HG03039 (cell line): ENCODE results near the gene TCAP.

Experiments used
- ATAC-seq: cut with Tn5 transposase; IDR thresholded peaks from one replicate; pipeline ENCODE4 v1.9.1; 2021; ENCODE audit warnings: mild to moderate bottlenecking, moderate library complexity; ENCODE audit not compliant: unreplicated experiment

The TCAP gene, protein sequence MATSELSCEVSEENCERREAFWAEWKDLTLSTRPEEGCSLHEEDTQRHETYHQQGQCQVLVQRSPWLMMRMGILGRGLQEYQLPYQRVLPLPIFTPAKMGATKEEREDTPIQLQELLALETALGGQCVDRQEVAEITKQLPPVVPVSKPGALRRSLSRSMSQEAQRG

DNA sequence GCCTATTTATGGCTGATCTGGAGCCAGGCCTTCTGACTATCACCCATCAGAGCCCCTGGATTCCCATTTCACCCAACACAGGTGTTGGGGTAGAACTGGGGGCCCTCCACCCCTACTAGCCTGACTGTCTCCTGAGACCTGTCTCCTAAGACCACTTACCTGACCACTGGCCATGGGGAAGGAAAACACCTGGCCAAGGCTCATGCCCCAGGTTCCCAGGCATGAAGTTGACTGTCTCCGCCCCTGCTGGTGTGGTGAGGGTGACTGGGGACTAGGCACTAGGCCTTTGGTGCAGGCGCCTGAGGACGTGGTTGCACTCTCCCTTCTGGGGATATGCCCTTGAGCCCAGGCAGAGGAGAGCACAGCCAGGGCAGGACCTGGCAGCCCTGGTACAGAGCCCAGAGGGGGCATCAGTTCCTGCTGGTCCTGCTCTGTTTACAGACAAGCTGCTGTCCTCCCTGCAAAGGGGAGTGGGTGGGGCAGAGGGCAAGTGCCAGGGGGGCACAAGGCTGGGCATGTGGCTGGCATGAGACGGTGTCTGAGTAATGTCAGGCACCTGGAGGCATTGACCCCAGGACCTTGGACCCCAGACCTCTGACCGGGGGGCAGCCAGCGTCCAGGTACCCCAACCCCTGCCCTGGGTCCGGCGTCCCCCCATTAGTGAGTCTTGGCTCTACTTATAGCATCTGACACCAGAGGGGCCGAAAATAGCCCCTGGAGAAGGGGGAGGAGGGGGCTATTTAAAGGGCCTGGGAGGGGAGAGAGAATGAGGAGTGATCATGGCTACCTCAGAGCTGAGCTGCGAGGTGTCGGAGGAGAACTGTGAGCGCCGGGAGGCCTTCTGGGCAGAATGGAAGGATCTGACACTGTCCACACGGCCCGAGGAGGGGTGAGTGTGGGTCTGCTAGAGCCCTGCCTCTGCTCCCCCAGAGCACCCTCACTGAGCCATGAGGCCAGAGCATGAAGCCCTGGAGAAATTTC is at the start of gene TCAP:
Gene TCAP, plus strand, starts transcription at position 769 of the 981 bp plus-strand sequence. Its CDS starts 11 bp downstream, at position 780.
- ATAC-seq = no peak

DNA sequence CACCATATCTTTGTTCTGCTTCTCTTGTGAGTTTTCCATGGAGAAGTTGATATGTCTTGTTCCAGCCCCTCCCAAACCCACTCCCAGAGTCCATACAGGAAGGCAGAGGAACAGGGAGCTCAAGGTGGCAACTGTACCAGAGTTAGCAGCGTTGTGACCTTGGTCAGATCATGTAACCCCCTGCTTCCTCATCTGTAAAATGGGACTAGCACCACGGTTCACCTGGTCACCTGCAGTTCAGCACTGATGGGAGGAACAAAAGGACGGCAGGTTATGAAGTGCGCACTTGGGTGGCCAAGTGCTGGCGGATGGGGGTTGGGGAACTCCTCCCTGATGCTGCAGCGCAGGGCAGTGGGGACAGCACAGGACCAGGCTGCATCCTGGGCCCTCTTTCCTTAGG is 49.7 kb upstream of the TCAP start:
- no peak for ATAC-seq

DNA sequence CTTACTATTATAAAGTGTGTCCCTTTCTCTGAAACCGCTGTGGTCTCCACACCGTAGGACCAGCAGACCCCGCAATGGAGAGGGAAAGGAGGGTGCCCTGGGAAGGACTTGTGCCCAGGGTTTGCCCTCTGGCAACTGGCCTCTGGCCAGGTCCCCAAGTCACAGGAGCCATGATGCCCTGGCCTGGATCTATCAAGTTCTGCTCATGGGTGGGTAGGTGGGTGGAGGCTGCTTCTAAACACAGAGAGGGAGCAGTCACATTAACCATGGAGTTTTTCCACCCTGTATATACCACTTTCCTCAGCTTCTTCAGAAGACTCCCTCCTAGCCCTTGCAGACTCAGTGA is 48.1 kb upstream of the TCAP start:
- ATAC-seq = no peak

DNA sequence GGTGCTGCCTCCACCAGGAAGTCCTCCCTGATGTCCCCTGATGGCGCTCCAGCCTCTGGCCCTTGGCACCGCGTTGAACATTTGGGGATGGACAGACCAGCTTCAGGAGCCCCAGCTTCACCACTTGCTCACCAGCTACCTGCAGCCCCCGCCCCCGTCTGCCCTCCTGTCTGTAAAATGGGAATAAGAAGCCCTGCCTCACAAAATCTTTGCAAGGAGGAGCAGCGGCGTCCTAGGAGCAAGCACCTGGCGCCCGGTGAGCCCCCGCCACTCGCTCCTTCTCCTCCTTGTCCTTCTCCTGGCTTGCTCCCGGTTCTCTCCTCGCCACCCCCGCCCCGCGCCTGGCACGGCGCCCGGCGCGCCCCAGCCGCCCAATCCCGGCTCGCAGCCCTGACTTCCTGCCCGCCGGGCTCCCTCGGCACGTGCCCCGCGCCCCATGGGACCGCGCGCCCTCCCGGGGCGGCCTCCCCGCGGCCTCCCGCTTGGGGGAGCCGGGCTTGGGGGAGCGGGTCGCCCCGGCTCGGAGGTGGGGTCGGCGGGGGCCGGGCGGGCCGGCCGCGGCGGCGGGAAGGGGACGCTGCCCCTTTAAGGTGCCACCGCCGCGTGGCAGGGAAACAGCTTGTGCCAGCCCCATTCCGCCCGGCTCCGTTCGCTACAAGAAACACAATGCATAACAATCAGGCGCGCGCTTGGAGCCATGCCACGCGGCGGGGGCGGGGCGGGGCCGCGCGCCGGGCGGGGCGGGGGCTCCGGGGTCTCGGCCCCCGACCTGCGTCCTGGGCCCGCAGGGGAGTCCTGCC is 47.5 kb upstream of the TCAP start:
- ATAC-seq = no peak

DNA sequence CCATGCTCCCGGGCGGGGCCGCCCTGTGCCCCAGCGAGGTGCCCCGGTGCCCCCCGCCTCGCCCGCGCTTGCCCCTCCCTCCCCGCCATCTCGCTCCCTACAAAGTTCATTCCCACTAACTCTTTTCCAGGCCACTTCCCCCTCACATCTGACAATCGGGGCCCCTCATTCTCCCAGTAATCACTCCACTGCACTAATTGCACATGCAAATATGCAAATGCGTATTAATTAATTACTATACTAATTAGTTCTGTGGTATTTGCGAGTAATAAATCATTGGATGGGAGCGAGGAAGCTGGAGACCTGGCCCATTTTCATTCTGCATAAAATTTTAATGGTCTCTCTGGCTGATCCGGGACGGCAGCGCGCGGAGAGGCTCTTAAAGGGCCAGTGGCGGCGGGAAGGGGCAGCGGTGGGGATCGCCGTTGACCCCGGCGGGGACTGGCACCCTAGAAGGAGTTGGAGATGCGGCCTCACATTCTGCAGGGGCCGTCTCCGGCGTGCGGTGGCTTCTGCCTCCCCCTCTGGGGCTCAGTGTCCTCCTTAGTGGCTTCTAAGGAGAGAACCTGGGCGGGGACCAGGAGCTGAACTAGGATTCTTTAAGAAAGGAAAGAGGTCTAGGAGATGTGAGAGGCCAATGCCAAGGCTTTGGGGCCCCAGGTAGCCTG is 46.8 kb upstream of the TCAP start:
- no peak for ATAC-seq

DNA sequence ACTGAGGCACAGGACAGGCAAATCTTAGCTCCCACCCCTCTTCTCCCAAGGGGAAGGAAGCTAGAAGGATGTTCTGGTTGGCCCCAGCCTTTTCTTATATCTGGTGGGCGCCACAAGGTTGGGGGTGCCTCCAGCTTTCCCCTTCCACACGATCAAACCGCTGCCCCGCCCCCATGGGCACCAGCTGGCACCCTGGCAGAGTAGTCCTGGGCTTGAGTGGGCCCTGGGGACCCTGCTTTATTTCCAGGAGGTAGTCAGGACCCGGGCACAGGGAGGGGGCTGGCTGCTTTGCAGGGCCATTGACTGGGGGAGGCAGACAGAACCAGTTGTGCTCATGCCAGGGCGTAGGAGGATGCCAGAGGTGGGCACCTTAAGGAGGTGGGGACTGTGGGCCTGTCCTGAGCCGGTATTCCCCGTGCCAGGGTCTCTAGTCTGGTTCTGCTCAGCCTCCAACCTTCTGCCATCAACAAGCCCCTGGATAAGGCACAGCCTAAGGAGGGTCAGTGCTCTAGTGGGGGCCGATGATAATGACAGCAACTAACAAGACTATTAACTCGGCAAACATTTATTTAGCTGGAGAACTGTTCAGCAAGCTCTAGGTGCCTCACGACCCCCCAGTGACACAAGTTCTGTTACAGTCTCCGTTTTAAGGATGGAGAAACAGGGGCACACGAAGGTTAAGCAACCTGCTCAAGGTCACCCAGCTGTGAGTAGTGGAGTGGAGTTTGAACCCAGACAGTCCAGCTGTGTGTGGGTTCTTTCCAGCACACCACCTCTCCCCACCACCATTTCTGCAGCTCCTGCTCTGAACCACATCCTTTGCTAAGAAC is 46.0 kb upstream of the TCAP start:
- ATAC-seq = no peak

DNA sequence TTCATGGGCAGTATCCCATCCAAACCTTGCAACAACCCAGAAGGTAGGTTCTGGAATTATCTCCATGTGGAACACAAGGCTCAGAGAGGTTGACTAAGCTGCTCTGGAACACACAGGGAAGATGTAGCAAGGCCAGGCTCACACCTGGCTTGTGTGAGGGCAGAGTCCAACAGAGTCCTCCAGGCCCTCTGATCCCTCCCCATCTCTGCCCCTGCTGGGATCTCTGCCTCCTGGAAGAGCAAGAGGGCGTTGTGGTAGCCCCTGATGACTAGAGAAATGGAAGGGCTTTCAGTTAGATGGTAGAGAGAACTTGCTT is 45.4 kb upstream of the TCAP start:
- ATAC-seq = no peak

DNA sequence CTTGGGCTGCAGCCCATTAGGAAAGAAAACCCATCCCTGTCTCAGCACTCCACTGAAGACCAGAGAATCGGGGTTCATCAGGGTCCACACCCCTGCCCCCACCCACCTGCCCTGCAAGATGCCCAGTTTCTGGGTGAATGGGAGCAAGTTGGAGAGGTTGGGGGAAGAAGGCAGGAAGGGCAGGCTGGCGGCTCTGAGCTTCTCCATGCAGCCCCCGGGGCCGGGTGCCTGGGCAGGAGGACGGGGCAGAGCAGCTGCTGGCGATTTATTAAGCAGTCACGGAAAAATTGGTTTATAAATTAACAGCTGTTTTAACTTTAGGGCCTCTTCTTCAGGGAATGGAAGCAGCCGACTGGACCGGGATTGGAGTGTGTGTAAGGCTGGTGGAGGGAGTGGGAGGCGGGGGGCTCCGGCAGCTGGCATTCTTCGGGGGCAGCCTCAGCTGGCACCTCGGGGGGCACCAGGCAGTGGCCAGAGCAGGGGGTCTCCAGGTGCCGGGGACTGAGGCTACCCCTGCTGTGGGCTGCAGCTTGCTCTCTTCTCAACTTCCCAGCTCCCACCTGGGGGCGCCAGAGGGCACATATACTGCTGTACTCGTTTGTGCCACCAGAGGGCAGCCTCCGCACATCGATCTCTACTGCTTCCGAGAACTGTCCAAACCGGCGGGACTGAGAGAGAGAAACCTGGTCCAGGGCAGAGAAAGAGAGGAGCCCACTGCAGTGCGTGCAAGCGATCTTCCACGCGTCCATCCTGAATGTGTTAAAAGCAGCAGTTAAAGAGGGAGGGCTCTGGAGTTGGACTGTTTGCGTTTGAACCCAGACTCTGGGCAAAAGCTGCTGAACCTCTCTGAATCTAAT is 43.4 kb upstream of the TCAP start:
- ATAC-seq = peak; percentile 55

DNA sequence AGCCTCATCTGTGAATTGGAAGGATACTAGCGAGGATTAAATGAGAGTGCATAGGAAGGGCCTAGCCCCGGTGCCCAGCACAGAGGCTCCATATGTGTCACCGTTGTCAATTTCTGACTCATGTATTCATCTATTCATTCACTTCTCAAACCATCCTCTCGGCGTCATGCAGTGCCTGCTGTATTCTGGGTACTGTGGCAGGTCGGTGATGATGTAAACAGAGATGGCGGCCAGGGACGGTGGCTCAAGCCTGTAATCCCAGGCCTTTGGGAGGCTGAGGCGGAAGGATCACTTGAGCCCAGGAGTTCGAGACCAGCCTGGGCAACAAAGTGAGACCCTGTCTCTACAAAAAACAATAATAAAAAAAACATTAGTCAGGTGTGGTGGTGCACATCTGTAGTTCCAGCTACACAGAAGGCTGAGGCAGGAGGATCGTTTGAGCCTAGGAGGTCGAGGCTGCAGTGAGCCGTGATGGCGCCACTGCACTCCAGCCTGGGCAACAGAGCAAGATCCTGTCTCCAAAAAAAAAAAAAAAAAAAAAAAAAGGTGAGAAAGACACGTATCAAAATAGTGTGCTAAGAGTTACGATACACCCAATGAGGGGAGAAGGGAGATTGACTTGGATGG is 42.7 kb upstream of the TCAP start:
- ATAC-seq = peak; percentile 17

DNA sequence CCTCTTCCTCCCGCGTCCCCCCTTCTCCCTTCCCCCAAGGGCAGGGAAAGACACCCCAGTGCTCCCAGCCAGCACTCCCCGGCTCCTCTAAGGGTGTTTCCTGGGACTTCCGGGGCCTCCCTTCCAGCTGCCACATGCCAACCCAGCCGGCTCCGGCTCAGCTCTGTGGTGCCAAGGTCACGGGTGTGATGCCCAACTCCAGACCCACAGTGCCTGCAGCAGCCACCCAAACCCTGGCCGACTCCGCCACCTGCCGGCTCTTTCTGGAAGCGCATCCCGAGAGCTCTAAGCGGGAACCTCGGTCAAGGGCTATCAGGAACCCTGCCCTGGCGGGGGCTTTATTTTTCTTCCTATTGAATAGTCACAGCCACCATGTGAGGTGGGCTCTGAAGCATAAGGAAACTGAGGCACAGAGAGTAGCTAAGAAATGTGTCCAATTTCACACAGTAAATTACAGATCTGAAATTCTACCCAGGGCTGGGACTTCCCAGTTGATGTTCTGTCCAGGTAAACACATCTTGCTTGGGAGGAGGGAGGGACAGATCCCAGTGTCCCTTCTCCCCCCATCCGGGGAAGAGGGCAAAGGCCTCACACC is 41.7 kb upstream of the TCAP start:
- peak; percentile 45 for ATAC-seq

DNA sequence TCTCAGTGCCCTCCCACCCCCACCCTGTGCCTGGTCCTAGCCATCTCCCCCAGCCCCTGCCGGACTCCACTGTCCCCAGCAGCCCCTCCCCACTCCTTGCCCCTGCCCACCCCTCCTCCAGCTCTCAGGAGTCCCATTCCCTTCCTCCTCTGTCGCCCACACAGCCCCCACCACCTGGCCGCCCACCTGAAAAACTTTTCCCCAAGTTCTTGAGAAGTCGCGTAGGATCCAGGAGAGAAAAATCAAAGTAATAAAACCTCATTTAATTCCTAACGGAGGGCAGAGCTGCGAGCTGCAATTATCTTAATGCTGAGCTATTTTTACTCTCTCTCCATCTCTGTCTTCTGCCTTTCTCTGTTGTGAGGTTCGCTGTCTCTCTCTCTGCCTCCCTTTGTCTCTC is 40.8 kb upstream of the TCAP start:
- no peak for ATAC-seq

DNA sequence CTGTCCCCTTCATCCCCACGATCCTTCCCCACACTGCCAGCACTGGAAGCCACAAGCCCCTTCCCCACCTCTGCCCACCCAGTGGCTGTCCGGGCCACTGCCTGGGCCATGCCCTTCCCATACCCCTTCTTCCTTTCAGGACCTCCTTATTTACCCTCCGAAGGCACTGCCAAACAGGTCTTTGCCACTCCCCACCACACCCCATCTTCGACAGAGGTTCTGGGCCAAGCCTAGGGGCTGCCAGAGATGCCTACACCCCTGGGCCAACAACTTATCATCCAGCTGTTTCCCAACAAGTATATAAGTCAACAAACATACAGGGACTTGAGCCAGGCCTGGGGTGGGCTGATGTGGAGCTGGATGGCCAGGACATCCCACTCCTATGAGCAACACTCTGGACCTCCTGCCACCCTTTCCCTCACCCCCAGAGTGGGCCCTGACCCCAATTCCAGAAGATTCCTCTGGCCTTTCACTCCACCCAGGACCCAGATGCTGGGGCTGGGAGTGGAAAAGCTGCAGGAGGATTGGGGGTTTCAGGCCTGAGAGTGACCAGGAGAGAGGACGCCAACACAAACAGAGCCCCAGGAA is 39.9 kb upstream of the TCAP start:
- ATAC-seq = no peak

DNA sequence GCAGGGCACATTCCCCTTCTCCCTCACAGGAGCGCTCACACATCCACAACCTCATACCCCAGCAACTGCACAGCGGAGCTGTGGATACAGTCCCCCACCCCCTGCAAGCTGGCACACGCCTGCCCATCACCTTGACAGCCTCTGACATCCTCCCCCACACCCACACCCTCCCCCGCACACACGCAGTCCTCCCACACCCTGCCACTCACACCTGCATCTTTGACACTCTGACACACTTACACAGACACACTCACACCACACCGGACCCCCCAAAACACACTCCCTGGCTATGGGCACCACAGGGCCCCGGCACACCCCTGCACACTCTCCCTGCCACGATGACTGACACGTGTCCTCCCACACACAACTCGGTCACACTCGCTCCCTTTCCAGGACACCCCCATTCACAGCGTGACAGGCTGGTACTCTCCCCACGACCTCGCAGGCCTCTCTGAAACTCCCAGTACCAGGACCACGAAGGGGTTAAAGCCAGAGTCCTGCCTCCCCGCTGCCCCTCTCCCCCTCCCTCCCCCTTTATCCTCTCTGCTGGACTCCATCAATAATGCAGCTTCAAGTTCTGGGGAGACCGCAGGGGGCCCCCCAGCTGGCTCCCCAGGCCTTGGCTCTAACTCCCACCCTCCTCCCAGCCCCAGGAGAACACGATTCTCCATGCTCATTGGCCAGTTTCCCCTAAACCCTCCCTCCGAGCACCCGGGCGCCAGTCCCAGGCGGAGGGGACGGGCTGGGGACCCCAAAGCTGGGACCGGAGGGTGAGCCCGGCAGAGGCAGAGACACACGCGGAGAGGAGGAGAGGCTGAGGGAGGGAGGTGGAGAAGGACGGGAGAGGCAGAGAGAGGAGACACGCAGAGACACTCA is 38.7 kb upstream of the TCAP start, which contains the start of gene PPP1R1B:
Gene PPP1R1B, plus strand, starts transcription at position 782 of the 876 bp plus-strand sequence. CDS start 441 bp downstream, outside the sequence.
- no peak for ATAC-seq

DNA sequence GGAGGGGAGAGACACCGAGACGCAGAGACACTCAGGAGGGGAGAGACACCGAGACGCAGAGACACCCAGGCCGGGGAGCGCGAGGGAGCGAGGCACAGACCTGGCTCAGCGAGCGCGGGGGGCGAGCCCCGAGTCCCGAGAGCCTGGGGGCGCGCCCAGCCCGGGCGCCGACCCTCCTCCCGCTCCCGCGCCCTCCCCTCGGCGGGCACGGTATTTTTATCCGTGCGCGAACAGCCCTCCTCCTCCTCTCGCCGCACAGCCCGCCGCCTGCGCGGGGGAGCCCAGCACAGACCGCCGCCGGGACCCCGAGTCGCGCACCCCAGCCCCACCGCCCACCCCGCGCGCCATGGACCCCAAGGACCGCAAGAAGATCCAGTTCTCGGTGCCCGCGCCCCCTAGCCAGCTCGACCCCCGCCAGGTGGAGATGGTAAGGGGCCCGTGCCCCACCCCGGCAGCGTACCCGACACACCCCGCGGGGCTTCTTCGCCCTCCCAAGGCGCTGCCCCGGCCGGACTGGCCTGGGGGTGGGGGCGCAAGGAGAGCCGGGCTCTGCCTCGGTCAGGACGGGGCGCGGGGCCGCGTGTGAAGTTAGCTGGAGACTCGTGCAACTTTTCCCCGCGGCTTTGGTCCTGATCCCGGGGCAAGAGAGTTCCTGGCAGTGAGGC is 38.0 kb upstream of the TCAP start:
- no peak for ATAC-seq

DNA sequence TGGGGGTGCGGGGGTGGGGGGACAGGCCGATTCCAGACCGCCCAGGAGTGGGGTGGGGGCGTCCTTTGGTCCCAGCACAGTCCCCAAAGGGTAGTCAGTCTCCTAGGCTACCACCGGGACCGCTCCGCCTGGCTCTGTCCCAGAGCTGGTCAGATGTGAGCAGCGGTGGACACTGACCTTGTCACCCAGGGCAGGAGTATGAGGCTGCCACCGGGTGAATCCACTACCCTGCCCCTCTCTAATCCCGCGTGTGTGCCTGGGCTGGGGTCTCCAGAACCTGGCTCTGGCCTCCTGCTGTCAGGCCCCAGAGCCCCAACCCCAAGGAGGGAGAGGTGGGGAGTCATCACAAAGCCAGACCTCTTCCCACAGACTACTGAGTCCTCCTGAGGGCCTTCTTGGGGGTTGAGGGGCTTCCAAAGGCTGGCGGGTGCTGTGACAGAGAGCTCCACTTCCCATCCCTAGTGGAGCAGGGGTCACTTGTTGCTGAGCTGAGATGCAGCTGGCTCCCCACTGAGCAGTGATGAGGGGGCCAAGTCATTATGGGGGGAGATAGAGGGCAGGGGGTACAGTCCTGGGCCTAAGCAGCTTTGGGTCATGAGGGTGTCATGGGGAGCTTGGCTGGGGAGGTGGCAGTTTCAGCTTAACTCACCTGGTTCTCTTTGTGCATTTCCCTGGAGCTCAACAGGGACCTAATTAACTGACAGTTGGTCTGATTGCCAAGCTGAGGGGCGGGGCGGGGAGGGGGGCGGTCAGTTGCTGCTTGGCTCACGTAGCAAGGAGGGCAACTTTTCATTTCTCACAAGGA is 37.2 kb upstream of the TCAP start:
- ATAC-seq = no peak
